ENCODE data around the gene NR3C1. TPM values are rescaled to one million over a fixed set of nuclear protein-coding genes. Genes with fewer than 3 reads are reported as not detected.

Gene NR3C1
- total and polyA plus RNA-seq, 2 of the 4 experiments (the other 2 are of a cell fraction): 13.7 to 77.4 TPM

GRCh38 chr5:143401227-143402016, 2.1 kb downstream of the NR3C1 start:
- Histone ChIP-seq H2BK5ac (ENCODE audit: low read depth, low read length, poor library complexity, severe bottlenecking) (peak overlapping the region; percentile 97), H3K4me3 (ENCODE audit: insufficient read depth, low read depth, low read length) (peak overlapping the region; percentile 97), H3K4me2 (ENCODE audit: low read depth, low read length) (peak overlapping the region; percentile 97), H4K8ac (ENCODE audit: low read depth in 2 of 2, low read length in 2 of 2) (peak overlapping the region; percentile 8 to 33; a peak in 3 of 4 replicates), H3K27ac (ENCODE audit: insufficient read depth, low read length) (peak overlapping the region; percentile 100), H3K79me1 (ENCODE audit: low read depth in 1 of 2, low read length in 2 of 2) (peaks cover 0 to 25% of the 10 kb centered on the region in 2 experiments; a peak in 2 of 4 replicates), H2BK15ac (ENCODE audit: low read depth, low read length) (peak overlapping the region; percentile 23; the same call in 1 of the 3 replicates), H4K20me1 (ENCODE audit: insufficient read depth, low read length) (peaks cover 42% of the 10 kb centered on the region; the same call in 1 of the 2 replicates), H3K9ac (ENCODE audit: low read depth, low read length) (peak overlapping the region; percentile 90), H3K27me3 (ENCODE audit: control insufficient read depth, insufficient read depth, low read length) (no peaks in the 10 kb centered on the region), H3K56ac (ENCODE audit: extremely low read depth, insufficient read depth, low read length) (peak overlapping the region; percentile 80), H3K23ac (ENCODE audit: low read depth, low read length) (peak overlapping the region; percentile 94), H3K18ac (ENCODE audit: low read depth, low read length) (peak overlapping the region; percentile 39; the same call in 1 of the 2 replicates), H2BK120ac (ENCODE audit: low read depth, low read length) (peak overlapping the region; percentile 48; the same call in 1 of the 2 replicates), H3K36me3 (ENCODE audit: control insufficient read depth, insufficient read depth, low read length) (peaks cover 9% of the 10 kb centered on the region), H3K9me3 (ENCODE audit: control insufficient read depth, insufficient read depth, low read length) (no peaks in the 10 kb centered on the region), H3K14ac (replicated peaks; ENCODE audit: low read depth, low read length) (peak overlapping the region; percentile 88), H2BK20ac (ENCODE audit: low read depth, low read length) (peak overlapping the region; percentile 63), H3K4ac (ENCODE audit: low read depth, low read length) (peak overlapping the region; percentile 81), H2AK9ac (replicated peaks; ENCODE audit: low read depth, low read length, poor library complexity) (no peak overlapping the region), H2AFZ (replicated peaks; ENCODE audit: low read length, poor library complexity) (no peak overlapping the region), H3K9me1 (ENCODE audit: insufficient read depth, low read length) (no peaks in the 10 kb centered on the region), H2AK5ac (ENCODE audit: low read depth, low read length) (0 out of 2 replicates have a peak overlapping the region, but pooled peaks have one; percentile 80), H3K4me1 (ENCODE audit: control insufficient read depth, insufficient read depth, low read length) (peaks cover 7% of the 10 kb centered on the region), H4K5ac (ENCODE audit: low read depth, low read length) (peak overlapping the region; percentile 10; the same call in 1 of the 2 replicates), H4K91ac (ENCODE audit: insufficient read depth, low read depth, low read length) (no peak overlapping the region)
- DNase-seq (peak; percentile 52), ATAC-seq (ENCODE audit: low read depth) (no peak)
- no TSS peak for BruUV-seq (replicated peaks)
- intact Hi-C loops (cut with micrococcal nuclease): loop anchor here (1.0 to 5.0 kb wide), 12 partner anchors 89 to 781 kb away; no protein-coding TSS in a partner anchor
- ChIA-PET POLR2A (ENCODE audit: unreplicated experiment) (no interaction called here), CTCF (interaction anchor here (1.6 kb wide), 1 partner anchor 335 kb away, joined by 7 read pairs; no protein-coding TSS in a partner anchor)
- in situ Hi-C loops (cut with MboI; ENCODE audit: low sequenced_read_pairs): loop anchor here (10.0 kb wide), 3 partner anchors 387 to 477 kb away; no protein-coding TSS in a partner anchor
- dilution Hi-C loops (cut with HindIII; ENCODE audit: low sequenced_read_pairs, unreplicated experiment): no loop called here
- no CpG with 5 or more reads among the region's 10 CpGs for WGBS, 2 experiments (ENCODE audit: extremely low coverage in 2 of 2, insufficient read length in 1 of 2)
- TF ChIP-seq CTCF (conservative IDR thresholded peaks at IDR 0.05; ENCODE audit: low read depth, low read length) (no peak), BHLHE40 (IDR thresholded peaks at IDR 0.05; ENCODE audit: low read depth, low read length) (peak; percentile 89), RFX5 (IDR thresholded peaks at IDR 0.05; ENCODE audit: low read depth, low read length) (no peak), NFE2L2 (IDR thresholded peaks at IDR 0.05; ENCODE audit: low read depth, low read length) (no peak), RAD21 (IDR thresholded peaks at IDR 0.05; ENCODE audit: low read length) (no peak), CHD1 (IDR thresholded peaks at IDR 0.05; ENCODE audit: low read depth, low read length) (0 out of 2 replicates have a peak, but pooled peaks have one; percentile 16), CEBPB (IDR thresholded peaks at IDR 0.05; ENCODE audit: low read depth, low read length) (no peak), ELK1 (IDR thresholded peaks at IDR 0.05; ENCODE audit: borderline replicate concordance, low read depth, low read length) (no peak), MXI1 (IDR thresholded peaks at IDR 0.05; ENCODE audit: borderline replicate concordance, low read depth, low read length) (no peak), FOS (IDR thresholded peaks at IDR 0.05; ENCODE audit: low read depth, low read length) (no peak)
